ENCODE results near the gene PRSS8.

GRCh38 chr16:31149894-31150890 is 14.7 kb upstream of the PRSS8 start, which contains the start of gene PRSS36:
- TF ChIP-seq EZH2 (IDR thresholded peaks at IDR 0.05; ENCODE audit: borderline replicate concordance, low read depth, low read length, severe bottlenecking) (no peak), CTCF (IDR thresholded peaks at IDR 0.05; ENCODE audit: borderline replicate concordance, extremely low read depth, low read length, poor library complexity, severe bottlenecking) (no peak)
